Parathyroid adenoma (tissue), 2 donors: ENCODE measurements around the gene ADD3.
A peak's percentile ranks its signal among the peaks of the same experiment; 100 is the strongest.

Source experiments
- H2AFZ ChIP-seq: fragments of 300-600 bp; sonication (generic); one replicate; pipeline ENCODE4 v1.7.0; 2017; ENCODE audit warnings: antibody characterized with exemption, mild to moderate bottlenecking
- H3K27ac ChIP-seq: fragments of 300-600 bp; sonication (generic); one replicate; pipeline ENCODE4 v1.7.0; 2017
- H3K27me3 ChIP-seq: fragments of 300-600 bp; sonication (generic); one replicate; pipeline ENCODE4 v1.7.0; 2017; ENCODE audit warnings: low read length; ENCODE audit not compliant: control insufficient read depth, insufficient read depth
- H3K36me3 ChIP-seq: fragments of 300-600 bp; sonication (generic); one replicate; pipeline ENCODE4 v1.7.0; 2017; ENCODE audit warnings: low read length; ENCODE audit not compliant: control insufficient read depth, insufficient read depth
- H3K4me1 ChIP-seq: fragments of 300-600 bp; sonication (generic); one replicate; pipeline ENCODE4 v1.7.0; 2017; ENCODE audit warnings: control low read depth
- H3K4me2 ChIP-seq: fragments of 300-600 bp; sonication (generic); one replicate; pipeline ENCODE4 v1.7.0; 2017; ENCODE audit warnings: low read length
- H3K4me3 ChIP-seq: fragments of 300-600 bp; sonication (generic); one replicate; pipeline ENCODE4 v1.7.0; 2017; ENCODE audit warnings: low read depth, low read length
- H3K79me2 ChIP-seq: fragments of 300-600 bp; sonication (generic); one replicate; pipeline ENCODE4 v1.7.0; 2017; ENCODE audit warnings: control low read depth
- H3K9ac ChIP-seq: fragments of 300-600 bp; sonication (generic); one replicate; pipeline ENCODE4 v1.7.0; 2017; ENCODE audit warnings: mild to moderate bottlenecking
- H3K9me3 ChIP-seq: fragments of 300-600 bp; sonication (generic); one replicate; pipeline ENCODE4 v1.7.0; 2017; ENCODE audit warnings: low read length; ENCODE audit not compliant: control insufficient read depth
- CTCF ChIP-seq: fragments of 300-600 bp; sonication (generic); IDR thresholded peaks from one replicate; pipeline ENCODE4 v1.7.0; 2017; ENCODE audit warnings: antibody characterized with exemption, mild to moderate bottlenecking
- donor health status: primary hyperparathyroidism.

ADD3 gene

GRCh38 chr10:110078317-110078716 lies 70.5 kb downstream of the ADD3 start:
- Histone ChIP-seq H3K9ac (no peak overlapping the region), H2AFZ (no peak overlapping the region), H3K27ac (no peak overlapping the region), H3K4me2 (no peak overlapping the region), H3K27me3 (no peaks in the 10 kb centered on the region), H3K4me1 (no peaks in the 10 kb centered on the region), H3K79me2 (peaks cover 7% of the 10 kb centered on the region), H3K9me3 (no peaks in the 10 kb centered on the region), H3K36me3 (no peaks in the 10 kb centered on the region), H3K4me3 (no peak overlapping the region)
- TF ChIP-seq CTCF: no peak

- peak overlapping the region; percentile 7 for H3K27ac ChIP-seq
- H3K4me1 ChIP-seq: peaks cover 10% of the 10 kb centered on the region
These were observed 74.1 kb downstream of the ADD3 start for GRCh38 chr10:110081911-110082310.

GRCh38 chr10:110083884-110084283 lies 76.1 kb downstream of the ADD3 start:
- TF ChIP-seq CTCF: no peak
- Histone ChIP-seq H3K9ac (no peak overlapping the region), H3K27ac (no peak overlapping the region), H3K79me2 (peaks cover 7% of the 10 kb centered on the region), H3K4me3 (no peak overlapping the region), H3K4me2 (no peak overlapping the region), H3K9me3 (no peaks in the 10 kb centered on the region), H3K36me3 (no peaks in the 10 kb centered on the region), H3K27me3 (no peaks in the 10 kb centered on the region), H3K4me1 (peaks cover 14% of the 10 kb centered on the region), H2AFZ (no peak overlapping the region)

More at GRCh38 chr10:110081911-110082310, 74.1 kb downstream of the ADD3 start:
- H3K79me2 ChIP-seq: peaks cover 7% of the 10 kb centered on the region
- H3K9ac ChIP-seq: no peak overlapping the region
- H3K4me3 ChIP-seq: no peak overlapping the region
- no peaks in the 10 kb centered on the region for H3K9me3 ChIP-seq
- no peaks in the 10 kb centered on the region for H3K27me3 ChIP-seq
- no peak overlapping the region for H3K4me2 ChIP-seq
- H3K36me3 ChIP-seq: no peaks in the 10 kb centered on the region
- no peak overlapping the region for H2AFZ ChIP-seq
- TF ChIP-seq CTCF: no peak

- H3K79me2 ChIP-seq: peaks cover 14% of the 10 kb centered on the region
- no peak overlapping the region for H3K4me3 ChIP-seq
- no peaks in the 10 kb centered on the region for H3K9me3 ChIP-seq
- no peaks in the 10 kb centered on the region for H3K36me3 ChIP-seq
- no peak overlapping the region for H3K9ac ChIP-seq
- H3K4me2 ChIP-seq: no peak overlapping the region
- H3K27ac ChIP-seq: no peak overlapping the region
- no peaks in the 10 kb centered on the region for H3K27me3 ChIP-seq
- H3K4me1 ChIP-seq: peaks cover 14% of the 10 kb centered on the region
- TF ChIP-seq CTCF: no peak
- no peak overlapping the region for H2AFZ ChIP-seq
These were observed 79.9 kb downstream of the ADD3 start for GRCh38 chr10:110087682-110088081.

GRCh38 chr10:110088367-110089104 lies 80.8 kb downstream of the ADD3 start:
- no peaks in the 10 kb centered on the region for H3K9me3 ChIP-seq
- peaks cover 14% of the 10 kb centered on the region for H3K4me1 ChIP-seq
- no peaks in the 10 kb centered on the region for H3K27me3 ChIP-seq
- no peak for TF ChIP-seq CTCF
- no peak overlapping the region for H3K27ac ChIP-seq
- H3K9ac ChIP-seq: no peak overlapping the region
- no peak overlapping the region for H3K4me2 ChIP-seq
- no peak overlapping the region for H3K4me3 ChIP-seq
- H3K36me3 ChIP-seq: no peaks in the 10 kb centered on the region
- H2AFZ ChIP-seq: no peak overlapping the region
- peaks cover 16% of the 10 kb centered on the region for H3K79me2 ChIP-seq
